ENCODE data around the gene GLT1D1.

Gene GLT1D1

GRCh38 chr12:128856035-128856790 lies 2.9 kb downstream of the GLT1D1 start:
- DNase-seq (ENCODE audit: low read depth), result no peak

- no peak for DNase-seq (ENCODE audit: low read depth)
Observed at GRCh38 chr12:128856791-128857078, 3.5 kb downstream of the GLT1D1 start.

GRCh38 chr12:128857133-128857763 lies 4.0 kb downstream of the GLT1D1 start:
- DNase-seq (ENCODE audit: low read depth), result no peak

GRCh38 chr12:128859311-128859710 lies 6.0 kb downstream of the GLT1D1 start:
- DNase-seq (ENCODE audit: low read depth), result no peak

GRCh38 chr12:128861226-128862016 lies 8.1 kb downstream of the GLT1D1 start:
- no peak for DNase-seq (ENCODE audit: low read depth)

GRCh38 chr12:128863957-128864356 lies 10.7 kb downstream of the GLT1D1 start:
- DNase-seq (ENCODE audit: low read depth), result no peak

GRCh38 chr12:128864516-128865186 lies 11.4 kb downstream of the GLT1D1 start:
- DNase-seq (ENCODE audit: low read depth), result no peak

- no peak for DNase-seq (ENCODE audit: low read depth)
Observed at GRCh38 chr12:128867466-128867865, 14.2 kb downstream of the GLT1D1 start.

GRCh38 chr12:128871516-128871892 lies 18.2 kb downstream of the GLT1D1 start:
- no peak for DNase-seq (ENCODE audit: low read depth)

GRCh38 chr12:128872303-128872702 lies 19.0 kb downstream of the GLT1D1 start:
- DNase-seq (ENCODE audit: low read depth), result no peak

- DNase-seq (ENCODE audit: low read depth), result no peak
Observed at GRCh38 chr12:128876559-128876958, 23.3 kb downstream of the GLT1D1 start.

GRCh38 chr12:128879898-128880764 lies 26.9 kb downstream of the GLT1D1 start:
- DNase-seq (ENCODE audit: low read depth), result no peak

GRCh38 chr12:128891856-128892255 lies 38.6 kb downstream of the GLT1D1 start:
- no peak for DNase-seq (ENCODE audit: low read depth)

- DNase-seq (ENCODE audit: low read depth), result no peak
Observed at GRCh38 chr12:128903236-128903635, 50.0 kb downstream of the GLT1D1 start.

GRCh38 chr12:128905003-128905544 lies 51.8 kb downstream of the GLT1D1 start:
- no peak for DNase-seq (ENCODE audit: low read depth)

GRCh38 chr12:128906485-128907137 lies 53.3 kb downstream of the GLT1D1 start:
- no peak for DNase-seq (ENCODE audit: low read depth)

GRCh38 chr12:128908254-128908653 lies 55.0 kb downstream of the GLT1D1 start:
- DNase-seq (ENCODE audit: low read depth), result no peak

GRCh38 chr12:128909653-128910052 lies 56.4 kb downstream of the GLT1D1 start:
- DNase-seq (ENCODE audit: low read depth), result no peak

GRCh38 chr12:128910629-128911028 lies 57.4 kb downstream of the GLT1D1 start:
- DNase-seq (ENCODE audit: low read depth), result no peak

GRCh38 chr12:128911861-128912260 lies 58.6 kb downstream of the GLT1D1 start:
- DNase-seq (ENCODE audit: low read depth), result no peak
